Measurements from ENCODE around the gene PVALB.

PVALB gene

DNA sequence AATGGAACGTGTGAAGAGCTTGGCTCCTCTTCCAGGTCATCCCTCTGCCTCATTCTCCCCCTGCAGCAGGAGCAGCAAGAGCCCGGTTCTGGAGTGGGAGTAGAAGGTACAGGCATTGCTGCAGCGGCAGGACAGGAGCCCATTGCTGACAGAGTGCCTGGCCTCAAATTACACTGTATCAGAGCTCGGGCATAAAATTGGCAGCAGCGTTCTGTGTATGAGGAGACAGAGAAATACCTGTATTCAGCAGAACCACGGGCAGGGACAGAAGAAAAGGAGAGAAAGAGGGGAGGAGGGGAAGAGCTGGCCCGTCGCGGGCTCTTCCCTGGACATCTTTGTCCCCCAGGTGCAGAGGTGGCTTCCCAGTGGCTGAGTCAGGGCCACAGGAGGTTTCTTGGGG, 41.3 kb upstream of the PVALB start:
- H3K9ac ChIP-seq (ENCODE audit: low read length): no peak overlapping the region
- no peak overlapping the region for H3K4me3 ChIP-seq (ENCODE audit: low read depth in 1 of 2, low read length in 2 of 2)
- peaks cover 12% of the 10 kb centered on the region for H3K4me1 ChIP-seq (ENCODE audit: insufficient read depth, low read length)
- no peaks in the 10 kb centered on the region for H3K9me3 ChIP-seq (ENCODE audit: low read length)
- H3K27me3 ChIP-seq (ENCODE audit: control insufficient read depth in 1 of 2, insufficient read depth in 2 of 2, low read length in 2 of 2): no peaks in the 10 kb centered on the region
- no peaks in the 10 kb centered on the region for H3K36me3 ChIP-seq (ENCODE audit: insufficient read depth, low read length)
- H3K27ac ChIP-seq (ENCODE audit: low read depth, low read length): no peak overlapping the region

DNA sequence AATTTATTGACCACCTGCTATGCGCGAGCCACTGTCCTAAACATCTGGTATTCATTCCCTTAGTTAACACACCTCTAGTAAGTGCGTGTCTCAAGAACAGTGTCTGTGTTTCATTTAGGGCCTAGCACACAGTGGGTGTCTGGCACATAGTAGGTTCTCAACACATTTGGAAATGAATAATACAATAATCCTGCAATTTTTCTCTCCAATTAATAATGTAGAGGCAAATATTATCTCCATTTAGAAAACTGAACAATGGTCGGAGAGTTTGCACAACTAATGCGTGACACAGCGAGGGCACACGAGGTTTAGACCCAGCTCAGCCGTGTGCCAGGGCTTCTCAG, 39.9 kb upstream of the PVALB start:
- H3K9ac ChIP-seq (ENCODE audit: low read length): no peak overlapping the region
- no peak overlapping the region for H3K4me3 ChIP-seq (ENCODE audit: low read depth in 1 of 2, low read length in 2 of 2)
- H3K36me3 ChIP-seq (ENCODE audit: insufficient read depth, low read length): no peaks in the 10 kb centered on the region
- H3K27me3 ChIP-seq (ENCODE audit: control insufficient read depth in 1 of 2, insufficient read depth in 2 of 2, low read length in 2 of 2): no peaks in the 10 kb centered on the region
- H3K9me3 ChIP-seq (ENCODE audit: low read length): no peaks in the 10 kb centered on the region
- no peak overlapping the region for H3K27ac ChIP-seq (ENCODE audit: low read depth, low read length)
- peaks cover 12% of the 10 kb centered on the region for H3K4me1 ChIP-seq (ENCODE audit: insufficient read depth, low read length)

DNA sequence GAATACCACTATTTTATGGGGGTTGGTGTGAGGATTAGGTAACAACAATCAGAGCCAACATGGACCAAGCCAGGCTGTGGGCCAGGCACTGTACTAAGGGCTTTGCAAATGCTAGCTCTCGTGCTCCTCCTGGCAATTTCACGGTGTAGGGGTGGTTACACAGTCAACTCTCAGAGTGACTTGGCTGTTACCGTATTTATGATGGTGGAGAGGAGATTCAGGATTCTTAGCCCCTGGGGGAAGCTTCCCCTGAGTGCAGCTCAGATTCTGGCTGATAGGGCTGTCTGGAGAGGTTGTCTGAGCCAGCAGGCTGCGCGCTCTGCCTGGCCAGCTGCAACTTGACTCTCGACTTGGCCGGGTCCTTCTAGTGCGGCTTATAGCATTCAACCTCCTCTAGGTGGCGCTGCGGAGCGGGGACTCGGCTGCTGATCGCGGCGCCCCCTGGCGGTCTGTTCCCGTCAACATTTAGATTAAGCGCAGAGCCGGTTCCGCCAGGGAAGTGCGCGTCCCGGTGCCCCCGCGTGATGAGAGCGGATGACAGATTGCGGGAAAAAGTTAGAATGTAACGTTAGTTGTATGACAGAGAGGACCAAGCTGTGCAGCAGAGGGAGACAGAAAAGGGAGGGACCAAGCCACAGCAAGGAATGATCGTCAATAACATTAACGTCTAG, 39.4 kb upstream of the PVALB start:
- Histone ChIP-seq H3K9ac (ENCODE audit: low read length) (no peak overlapping the region), H3K9me3 (ENCODE audit: low read length) (no peaks in the 10 kb centered on the region), H3K4me3 (ENCODE audit: low read depth in 1 of 2, low read length in 2 of 2) (no peak overlapping the region), H3K4me1 (ENCODE audit: insufficient read depth, low read length) (peaks cover 12% of the 10 kb centered on the region), H3K27me3 (ENCODE audit: control insufficient read depth in 1 of 2, insufficient read depth in 2 of 2, low read length in 2 of 2) (no peaks in the 10 kb centered on the region), H3K27ac (ENCODE audit: low read depth, low read length) (no peak overlapping the region), H3K36me3 (ENCODE audit: insufficient read depth, low read length) (no peaks in the 10 kb centered on the region)

DNA sequence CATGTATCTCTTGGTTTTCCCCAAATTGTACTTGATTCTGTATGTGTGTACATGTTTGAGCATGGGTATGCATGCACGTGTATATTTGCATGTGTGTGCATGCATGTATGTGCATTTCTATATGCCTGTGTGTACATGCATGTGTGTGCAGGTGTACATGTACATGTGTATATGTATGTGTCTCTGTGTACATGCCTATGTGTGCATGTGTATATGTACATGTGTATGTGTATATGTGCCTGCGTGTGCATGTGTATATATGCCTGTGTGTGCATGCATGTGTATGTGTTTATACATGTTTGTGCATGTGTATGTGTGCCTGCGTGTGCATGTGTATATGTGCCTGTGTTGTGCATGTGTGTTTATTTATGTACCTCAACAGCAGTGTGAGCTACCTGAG, 38.6 kb upstream of the PVALB start:
- no peak overlapping the region for H3K27ac ChIP-seq (ENCODE audit: low read depth, low read length)
- no peaks in the 10 kb centered on the region for H3K9me3 ChIP-seq (ENCODE audit: low read length)
- H3K4me1 ChIP-seq (ENCODE audit: insufficient read depth, low read length): peaks cover 12% of the 10 kb centered on the region
- H3K4me3 ChIP-seq (ENCODE audit: low read depth in 1 of 2, low read length in 2 of 2): no peak overlapping the region
- no peaks in the 10 kb centered on the region for H3K36me3 ChIP-seq (ENCODE audit: insufficient read depth, low read length)
- H3K9ac ChIP-seq (ENCODE audit: low read length): no peak overlapping the region
- no peaks in the 10 kb centered on the region for H3K27me3 ChIP-seq (ENCODE audit: control insufficient read depth in 1 of 2, insufficient read depth in 2 of 2, low read length in 2 of 2)

DNA sequence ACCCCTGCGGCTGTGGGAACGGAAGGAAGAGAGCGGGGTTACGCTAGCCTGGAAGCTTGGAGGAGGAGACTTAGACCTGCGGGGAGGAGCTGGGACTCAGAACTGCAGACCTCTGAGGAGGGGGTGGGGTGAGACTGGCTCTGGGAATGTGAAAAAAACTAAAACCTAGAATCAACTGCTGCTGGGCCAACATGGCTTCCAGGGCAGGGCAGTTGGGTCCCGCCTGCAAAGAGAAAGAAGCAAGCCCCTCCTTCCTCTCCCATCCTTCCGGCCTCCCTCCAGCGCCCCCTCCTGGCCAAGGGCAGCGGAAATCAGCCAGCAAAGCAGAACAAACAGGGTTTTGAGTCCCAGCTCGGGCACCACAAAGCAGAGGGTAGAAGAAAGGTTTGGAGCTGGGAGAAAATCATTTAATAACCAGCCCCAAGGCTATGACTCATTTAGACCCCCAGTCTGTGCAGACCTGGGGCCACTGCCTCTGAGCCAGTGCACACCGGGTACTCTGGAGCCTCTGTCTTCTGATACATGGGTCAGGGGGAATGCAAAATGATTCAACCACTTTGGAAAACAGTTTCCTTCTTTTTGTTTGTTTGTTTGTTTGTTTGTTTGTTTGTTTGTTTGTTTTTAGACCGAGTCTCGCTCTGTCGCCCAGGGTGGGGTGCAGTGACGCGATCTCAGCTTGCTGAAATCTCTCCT, 36.7 kb upstream of the PVALB start:
- no peaks in the 10 kb centered on the region for H3K9me3 ChIP-seq (ENCODE audit: low read length)
- no peak overlapping the region for H3K27ac ChIP-seq (ENCODE audit: low read depth, low read length)
- H3K27me3 ChIP-seq (ENCODE audit: control insufficient read depth in 1 of 2, insufficient read depth in 2 of 2, low read length in 2 of 2): no peaks in the 10 kb centered on the region
- H3K36me3 ChIP-seq (ENCODE audit: insufficient read depth, low read length): no peaks in the 10 kb centered on the region
- peaks cover 12% of the 10 kb centered on the region for H3K4me1 ChIP-seq (ENCODE audit: insufficient read depth, low read length)
- no peak overlapping the region for H3K9ac ChIP-seq (ENCODE audit: low read length)
- peak overlapping the region in 1 of 2 donors; percentile 22 for H3K4me3 ChIP-seq (ENCODE audit: low read depth in 1 of 2, low read length in 2 of 2)

DNA sequence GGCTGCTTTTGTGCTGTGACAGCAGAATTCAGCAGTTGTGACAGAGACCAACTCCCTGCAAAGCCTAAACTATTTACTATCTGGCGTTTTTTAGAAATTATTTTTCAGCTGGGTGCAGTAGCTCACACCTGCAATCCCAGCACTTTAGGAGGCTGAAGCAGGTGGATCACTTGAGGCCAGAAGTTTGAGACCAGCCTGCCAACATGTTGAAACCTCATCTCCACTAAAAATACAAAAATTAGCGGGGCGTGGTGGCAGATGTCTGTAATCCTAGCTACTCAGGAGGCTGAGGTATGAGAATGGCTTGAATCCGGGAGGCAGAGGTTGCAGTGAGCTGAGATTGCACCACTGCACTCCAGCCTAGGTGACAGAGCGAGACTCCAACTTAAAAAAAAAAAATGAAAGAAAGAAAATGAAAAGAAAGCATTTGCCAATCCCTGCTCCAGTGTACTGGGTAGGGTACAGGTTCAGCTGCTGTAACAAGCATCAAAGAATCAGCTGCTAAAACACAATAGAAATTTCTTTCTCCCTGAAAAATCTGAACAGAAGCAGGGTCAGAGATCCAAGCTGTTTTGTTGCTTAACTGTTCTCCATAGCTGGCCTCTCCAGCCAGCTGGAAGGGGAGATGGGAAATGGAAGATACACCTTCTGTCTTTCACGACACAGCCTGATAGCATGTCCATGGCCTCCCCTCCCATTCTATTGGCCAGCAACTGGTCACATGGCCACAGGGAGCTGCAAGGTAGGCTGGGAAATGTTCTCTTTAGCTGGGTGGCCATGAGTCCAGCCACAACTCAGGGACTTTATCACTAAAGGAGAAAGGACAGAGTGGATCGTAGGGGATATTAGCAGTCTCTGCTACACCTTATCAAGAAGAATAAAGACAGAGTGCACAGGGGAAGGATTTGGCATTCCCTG, 35.5 kb upstream of the PVALB start:
- H3K9ac ChIP-seq (ENCODE audit: low read length): no peak overlapping the region
- no peak overlapping the region for H3K27ac ChIP-seq (ENCODE audit: low read depth, low read length)
- H3K36me3 ChIP-seq (ENCODE audit: insufficient read depth, low read length): no peaks in the 10 kb centered on the region
- peaks cover 12% of the 10 kb centered on the region for H3K4me1 ChIP-seq (ENCODE audit: insufficient read depth, low read length)
- H3K4me3 ChIP-seq (ENCODE audit: low read depth in 1 of 2, low read length in 2 of 2): no peak overlapping the region
- H3K9me3 ChIP-seq (ENCODE audit: low read length): no peaks in the 10 kb centered on the region
- H3K27me3 ChIP-seq (ENCODE audit: control insufficient read depth in 1 of 2, insufficient read depth in 2 of 2, low read length in 2 of 2): no peaks in the 10 kb centered on the region

DNA sequence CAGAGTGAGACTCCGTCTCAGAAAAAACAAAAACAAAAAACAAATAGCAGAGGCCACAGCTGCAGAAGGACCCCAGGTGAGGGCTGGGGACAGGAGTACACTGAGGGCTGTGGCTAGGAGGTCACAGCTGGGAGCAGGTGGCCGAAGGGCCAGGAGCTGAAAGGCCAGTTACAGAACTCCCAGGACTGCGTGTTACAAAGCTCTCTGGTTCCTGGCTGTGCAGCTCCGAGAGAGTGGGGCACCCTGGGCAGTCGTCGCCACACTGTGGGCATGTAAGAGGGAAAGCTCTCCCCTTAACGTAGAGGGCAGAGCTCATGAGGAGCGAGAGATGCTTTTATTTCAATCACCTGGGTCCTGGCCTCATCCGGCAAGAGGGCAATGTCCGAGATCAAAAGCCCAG, 33.8 kb upstream of the PVALB start:
- Histone ChIP-seq H3K27me3 (ENCODE audit: control insufficient read depth in 1 of 2, insufficient read depth in 2 of 2, low read length in 2 of 2) (no peaks in the 10 kb centered on the region), H3K36me3 (ENCODE audit: insufficient read depth, low read length) (no peaks in the 10 kb centered on the region), H3K27ac (ENCODE audit: low read depth, low read length) (no peak overlapping the region), H3K9me3 (ENCODE audit: low read length) (no peaks in the 10 kb centered on the region), H3K4me1 (ENCODE audit: insufficient read depth, low read length) (peaks cover 6% of the 10 kb centered on the region), H3K4me3 (ENCODE audit: low read depth in 1 of 2, low read length in 2 of 2) (no peak overlapping the region), H3K9ac (ENCODE audit: low read length) (no peak overlapping the region)

DNA sequence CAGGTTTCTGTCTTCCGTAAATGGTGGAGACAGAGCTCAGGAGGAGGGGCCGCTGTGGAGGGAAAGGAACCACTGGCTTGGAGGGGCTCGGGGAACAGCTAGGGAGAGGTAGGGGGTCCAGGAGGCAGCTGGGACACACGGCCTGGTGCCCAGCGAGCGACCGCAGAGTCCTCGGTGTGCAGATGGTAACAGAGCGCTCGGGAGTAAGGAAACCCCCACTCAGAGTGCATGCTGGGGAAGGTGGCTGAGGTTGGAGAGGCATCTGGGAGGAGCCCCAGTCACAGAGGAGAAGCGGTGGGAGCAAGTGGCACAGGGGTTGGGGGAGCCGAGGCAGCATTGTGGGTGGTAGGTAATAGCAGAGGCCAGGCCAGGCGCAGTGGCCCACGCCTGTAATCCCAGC, 33.2 kb upstream of the PVALB start:
- no peak overlapping the region for H3K27ac ChIP-seq (ENCODE audit: low read depth, low read length)
- no peaks in the 10 kb centered on the region for H3K36me3 ChIP-seq (ENCODE audit: insufficient read depth, low read length)
- H3K9ac ChIP-seq (ENCODE audit: low read length): no peak overlapping the region
- H3K9me3 ChIP-seq (ENCODE audit: low read length): no peaks in the 10 kb centered on the region
- peaks cover 4% of the 10 kb centered on the region for H3K4me1 ChIP-seq (ENCODE audit: insufficient read depth, low read length)
- no peak overlapping the region for H3K4me3 ChIP-seq (ENCODE audit: low read depth in 1 of 2, low read length in 2 of 2)
- H3K27me3 ChIP-seq (ENCODE audit: control insufficient read depth in 1 of 2, insufficient read depth in 2 of 2, low read length in 2 of 2): no peaks in the 10 kb centered on the region

DNA sequence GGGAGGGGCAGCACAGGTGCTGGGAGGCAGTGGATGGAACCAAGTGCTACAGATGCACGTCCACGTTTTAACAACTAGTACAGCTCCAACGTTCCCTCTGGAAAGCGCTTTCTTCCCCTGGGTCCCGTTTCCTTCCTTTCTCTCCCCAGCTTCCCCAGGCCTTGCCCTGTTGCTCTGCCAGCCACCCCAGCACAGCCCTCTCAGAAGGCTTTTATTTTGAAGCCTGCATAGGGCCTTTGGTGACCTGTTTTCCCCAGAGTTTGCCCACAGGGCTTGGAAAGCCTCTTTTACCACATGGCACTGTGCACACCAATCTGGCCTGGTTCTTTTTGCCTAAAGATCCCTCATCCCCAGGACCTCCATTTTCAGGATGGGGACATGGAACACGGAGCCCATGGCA, 30.1 kb upstream of the PVALB start:
- no peak overlapping the region for H3K4me3 ChIP-seq (ENCODE audit: low read depth in 1 of 2, low read length in 2 of 2)
- H3K9me3 ChIP-seq (ENCODE audit: low read length): no peaks in the 10 kb centered on the region
- no peaks in the 10 kb centered on the region for H3K36me3 ChIP-seq (ENCODE audit: insufficient read depth, low read length)
- H3K27ac ChIP-seq (ENCODE audit: low read depth, low read length): no peak overlapping the region
- H3K27me3 ChIP-seq (ENCODE audit: control insufficient read depth in 1 of 2, insufficient read depth in 2 of 2, low read length in 2 of 2): no peaks in the 10 kb centered on the region
- no peak overlapping the region for H3K9ac ChIP-seq (ENCODE audit: low read length)
- H3K4me1 ChIP-seq (ENCODE audit: insufficient read depth, low read length): no peaks in the 10 kb centered on the region

DNA sequence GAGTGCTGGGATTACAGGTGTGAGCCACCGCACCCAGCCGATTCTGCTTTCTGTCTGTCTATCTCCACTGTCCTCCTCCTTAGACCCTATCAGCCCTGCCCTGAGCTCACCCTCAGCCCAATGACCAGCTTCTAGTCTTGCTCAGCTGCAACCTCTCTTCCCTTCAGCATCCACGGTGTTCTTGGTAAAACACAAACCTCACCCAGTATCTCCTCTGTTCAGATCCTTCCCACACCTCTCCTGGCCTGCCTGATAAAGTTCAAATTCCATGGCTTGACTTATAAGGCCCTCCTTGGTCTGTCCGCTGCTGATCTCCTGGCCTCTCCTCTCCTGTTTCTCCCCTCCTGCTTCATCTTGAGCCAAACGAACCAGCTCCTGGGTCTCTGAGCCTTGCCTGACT, 29.4 kb upstream of the PVALB start:
- no peaks in the 10 kb centered on the region for H3K27me3 ChIP-seq (ENCODE audit: control insufficient read depth in 1 of 2, insufficient read depth in 2 of 2, low read length in 2 of 2)
- H3K4me1 ChIP-seq (ENCODE audit: insufficient read depth, low read length): no peaks in the 10 kb centered on the region
- H3K9ac ChIP-seq (ENCODE audit: low read length): no peak overlapping the region
- no peak overlapping the region for H3K4me3 ChIP-seq (ENCODE audit: low read depth in 1 of 2, low read length in 2 of 2)
- H3K36me3 ChIP-seq (ENCODE audit: insufficient read depth, low read length): no peaks in the 10 kb centered on the region
- H3K27ac ChIP-seq (ENCODE audit: low read depth, low read length): no peak overlapping the region
- no peaks in the 10 kb centered on the region for H3K9me3 ChIP-seq (ENCODE audit: low read length)

DNA sequence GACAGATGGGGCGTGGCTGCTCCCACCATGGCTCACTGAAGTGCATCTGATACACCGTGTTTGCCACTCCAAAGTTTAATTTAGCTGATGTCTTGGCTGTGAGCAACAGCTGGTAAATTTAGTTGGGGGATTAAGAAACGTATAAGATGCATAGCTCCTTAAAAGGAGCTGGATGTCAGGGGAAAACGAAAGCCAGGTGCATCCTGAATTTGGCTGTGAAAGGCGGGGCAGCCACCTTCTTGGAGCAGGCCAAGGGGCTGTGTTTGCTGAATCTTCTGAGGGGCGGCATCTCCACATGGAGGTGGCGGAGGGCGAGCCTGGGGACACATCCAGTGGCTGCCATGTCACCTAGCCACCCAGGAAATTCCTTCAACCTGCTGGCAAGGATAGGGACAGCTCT, 23.3 kb upstream of the PVALB start:
- no peak overlapping the region for H3K4me3 ChIP-seq (ENCODE audit: low read depth in 1 of 2, low read length in 2 of 2)
- no peaks in the 10 kb centered on the region for H3K27me3 ChIP-seq (ENCODE audit: control insufficient read depth in 1 of 2, insufficient read depth in 2 of 2, low read length in 2 of 2)
- H3K4me1 ChIP-seq (ENCODE audit: insufficient read depth, low read length): no peaks in the 10 kb centered on the region
- H3K36me3 ChIP-seq (ENCODE audit: insufficient read depth, low read length): no peaks in the 10 kb centered on the region
- H3K9ac ChIP-seq (ENCODE audit: low read length): no peak overlapping the region
- no peaks in the 10 kb centered on the region for H3K9me3 ChIP-seq (ENCODE audit: low read length)
- H3K27ac ChIP-seq (ENCODE audit: low read depth, low read length): no peak overlapping the region
